Measurements from ENCODE around the gene GATAD2A. TPM values are rescaled to one million over a fixed set of nuclear protein-coding genes. Genes with fewer than 3 reads are reported as not detected.

Gene GATAD2A
- polyA plus RNA-seq, 1 donor (not counting 4 experiments of a cell fraction or from before 2014, with no cell fraction given), result 28.4 TPM

DNA sequence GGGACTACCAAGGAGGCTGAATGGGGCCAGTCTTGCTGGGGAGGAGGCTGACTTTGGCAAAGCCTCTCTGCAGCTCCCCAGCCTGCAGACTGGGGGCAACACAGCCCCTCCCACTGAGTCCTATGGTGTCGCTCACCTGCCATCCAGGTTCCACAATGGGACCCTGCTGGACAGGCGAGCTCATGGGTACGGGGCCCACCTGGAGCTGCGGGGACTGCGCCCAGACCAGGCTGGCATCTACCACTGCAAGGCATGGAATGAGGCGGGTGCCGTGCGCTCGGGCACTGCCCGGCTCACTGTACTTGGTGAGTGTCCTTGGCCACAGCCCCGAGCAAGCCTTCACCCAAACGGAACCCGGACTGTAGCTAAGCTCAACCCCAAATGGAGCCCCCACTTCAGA is 137.6 kb downstream of the GATAD2A start:
- H3K9ac ChIP-seq (ENCODE audit: control insufficient read depth, extremely low read depth, insufficient read depth, low read length), result no peak overlapping the region
- H2AFZ ChIP-seq (ENCODE audit: control insufficient read depth, low read length), result no peak overlapping the region
- no peak for FAIRE-seq
- H3K9me3 ChIP-seq (ENCODE audit: control insufficient read depth, low read depth, low read length), result no peaks in the 10 kb centered on the region
- no peaks in the 10 kb centered on the region for H4K20me1 ChIP-seq (ENCODE audit: control insufficient read depth, extremely low read depth, insufficient read depth, low read length)
- no peaks in the 10 kb centered on the region for H3K36me3 ChIP-seq (ENCODE audit: control insufficient read depth in 2 of 2, extremely low read depth in 1 of 2, insufficient read depth in 2 of 2, low read length in 2 of 2)
- H3K79me2 ChIP-seq (ENCODE audit: control insufficient read depth, insufficient read depth, low read length), result no peaks in the 10 kb centered on the region
- H3K9me1 ChIP-seq (ENCODE audit: control insufficient read depth, extremely low read depth, insufficient read depth, low read length), result no peaks in the 10 kb centered on the region
- H3K4me3 ChIP-seq (ENCODE audit: control insufficient read depth in 2 of 3, extremely low read depth in 1 of 3, insufficient read depth in 2 of 3, low read depth in 1 of 3, low read length in 3 of 3), result no peak overlapping the region
- peaks cover 5% of the 10 kb centered on the region for H3K4me1 ChIP-seq (ENCODE audit: control insufficient read depth, extremely low read depth, insufficient read depth, low read length)
- H3K27ac ChIP-seq (ENCODE audit: control insufficient read depth, insufficient read depth, low read length), result no peak overlapping the region
- H3K27me3 ChIP-seq (ENCODE audit: control insufficient read depth, extremely low read depth, insufficient read depth, low read length), result peaks cover 40% of the 10 kb centered on the region
- DNase-seq (ENCODE audit: low read depth, low spot score), result no peak
- no peak overlapping the region for H3K4me2 ChIP-seq (ENCODE audit: control insufficient read depth, extremely low read depth, insufficient read depth, low read depth, low read length)
- TF ChIP-seq CTCF (optimal IDR thresholded peaks at IDR 0.05 in 1 of 3, IDR thresholded peaks at IDR 0.05 in 1 of 3, conservative IDR thresholded peaks at IDR 0.05 in 1 of 3; ENCODE audit: extremely low read depth in 1 of 3, insufficient read depth in 2 of 3, low read length in 3 of 3) (no peak), EZH2 (IDR thresholded peaks at IDR 0.05; ENCODE audit: low read length) (no peak)
- dilution Hi-C loops (cut with MboI; ENCODE audit: extremely low pct_ligation_motif_present, low sequenced_read_pairs), result no loop called here

GRCh38 chr19:19543640-19544039 is 138.2 kb downstream of the GATAD2A start:
- Histone ChIP-seq H3K79me2 (ENCODE audit: control insufficient read depth, insufficient read depth, low read length) (no peaks in the 10 kb centered on the region), H3K27me3 (ENCODE audit: control insufficient read depth, extremely low read depth, insufficient read depth, low read length) (peaks cover 36% of the 10 kb centered on the region), H4K20me1 (ENCODE audit: control insufficient read depth, extremely low read depth, insufficient read depth, low read length) (no peaks in the 10 kb centered on the region), H3K4me2 (ENCODE audit: control insufficient read depth, extremely low read depth, insufficient read depth, low read depth, low read length) (no peak overlapping the region), H3K9me3 (ENCODE audit: control insufficient read depth, low read depth, low read length) (no peaks in the 10 kb centered on the region), H3K27ac (ENCODE audit: control insufficient read depth, insufficient read depth, low read length) (no peak overlapping the region), H2AFZ (ENCODE audit: control insufficient read depth, low read length) (no peak overlapping the region), H3K4me1 (ENCODE audit: control insufficient read depth, extremely low read depth, insufficient read depth, low read length) (peaks cover 1% of the 10 kb centered on the region), H3K4me3 (ENCODE audit: control insufficient read depth in 2 of 3, extremely low read depth in 1 of 3, insufficient read depth in 2 of 3, low read depth in 1 of 3, low read length in 3 of 3) (no peak overlapping the region), H3K9me1 (ENCODE audit: control insufficient read depth, extremely low read depth, insufficient read depth, low read length) (no peaks in the 10 kb centered on the region), H3K36me3 (ENCODE audit: control insufficient read depth in 2 of 2, extremely low read depth in 1 of 2, insufficient read depth in 2 of 2, low read length in 2 of 2) (no peaks in the 10 kb centered on the region), H3K9ac (ENCODE audit: control insufficient read depth, extremely low read depth, insufficient read depth, low read length) (no peak overlapping the region)
- DNase-seq (ENCODE audit: low read depth, low spot score), result no peak
- dilution Hi-C loops (cut with MboI; ENCODE audit: extremely low pct_ligation_motif_present, low sequenced_read_pairs), result no loop called here
- no peak for FAIRE-seq
- no peak for TF ChIP-seq CTCF (optimal IDR thresholded peaks at IDR 0.05 in 1 of 3, IDR thresholded peaks at IDR 0.05 in 1 of 3, conservative IDR thresholded peaks at IDR 0.05 in 1 of 3; ENCODE audit: extremely low read depth in 1 of 3, insufficient read depth in 2 of 3, low read length in 3 of 3)
- no peak for TF ChIP-seq EZH2 (IDR thresholded peaks at IDR 0.05; ENCODE audit: low read length)
